Measurements from ENCODE around the gene CHPT1. TPM values are rescaled to one million over a fixed set of nuclear protein-coding genes. Genes with fewer than 3 reads are reported as not detected.

CHPT1 gene
- polyA plus RNA-seq, 1 of the 3 experiments (the other 2 are of a cell fraction), result 12.0 TPM

DNA sequence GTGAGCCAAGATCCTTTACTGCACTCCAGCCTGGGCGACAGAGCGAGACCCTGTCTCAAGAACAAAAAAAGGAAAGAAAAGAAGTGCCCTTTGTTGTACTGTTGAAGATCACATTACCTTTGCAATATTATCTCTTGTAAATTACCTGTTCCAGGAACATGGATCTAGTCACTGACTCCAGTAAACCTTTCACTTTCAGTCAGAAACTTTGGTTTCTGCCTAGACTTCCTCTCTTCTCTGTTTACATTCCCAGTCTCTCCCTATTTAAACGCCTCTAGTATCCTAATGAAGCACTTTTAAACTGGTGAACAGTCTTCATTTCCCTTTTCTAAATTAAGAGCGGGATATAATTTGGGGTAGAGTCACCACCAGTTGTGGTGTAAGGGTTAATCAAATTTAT lies 12.8 kb downstream of the CHPT1 start:
- H3K9me3 ChIP-seq, result no peaks in the 10 kb centered on the region
- no peak overlapping the region for H3K4me3 ChIP-seq (ENCODE audit: low read depth in 2 of 2, low read length in 1 of 2)
- ChIA-PET POLR2A (no interaction called here), CTCF (no interaction called here)
- H3K27me3 ChIP-seq (ENCODE audit: insufficient read depth), result no peaks in the 10 kb centered on the region
- H4K20me1 ChIP-seq (ENCODE audit: insufficient read depth), result no peaks in the 10 kb centered on the region
- H3K9ac ChIP-seq, result no peak overlapping the region
- WGBS (ENCODE audit: low lambda C conversion rate), result 92% methylated on average over 4 of the region's 4 CpGs
- 0 out of 2 replicates have a peak, but pooled peaks cover 4% of the 10 kb centered on the region for H3K79me2 ChIP-seq (ENCODE audit: insufficient read depth)
- no peaks in the 10 kb centered on the region for H3K9me2 ChIP-seq
- no peak overlapping the region for H3K27ac ChIP-seq (ENCODE audit: low read depth in 2 of 2, low read length in 1 of 2)
- H3K36me3 ChIP-seq (replicated peaks in 1 of 2; ENCODE audit: control insufficient read depth in 1 of 2, insufficient read depth in 2 of 2, low read length in 1 of 2), result no peaks in the 10 kb centered on the region
- H3K4me2 ChIP-seq, result no peak overlapping the region
- H2AFZ ChIP-seq (ENCODE audit: low read depth), result no peak overlapping the region
- TF ChIP-seq TCF12 (IDR thresholded peaks at IDR 0.05) (no peak), SMC3 (IDR thresholded peaks at IDR 0.05; ENCODE audit: low read depth, low read length) (no peak), MEF2A (IDR thresholded peaks at IDR 0.05; ENCODE audit: borderline replicate concordance, low read depth) (no peak), JUND (IDR thresholded peaks at IDR 0.05) (no peak), NRF1 (IDR thresholded peaks at IDR 0.05; ENCODE audit: low read depth, low read length) (no peak), RFX5 (IDR thresholded peaks at IDR 0.05; ENCODE audit: low read length) (no peak), TEAD4 (IDR thresholded peaks at IDR 0.05; ENCODE audit: borderline replicate concordance, insufficient read depth) (no peak), POLR2AphosphoS5 (IDR thresholded peaks at IDR 0.05; ENCODE audit: low read depth, low read length) (no peak)
- TF ChIP-seq, protein P1, sequence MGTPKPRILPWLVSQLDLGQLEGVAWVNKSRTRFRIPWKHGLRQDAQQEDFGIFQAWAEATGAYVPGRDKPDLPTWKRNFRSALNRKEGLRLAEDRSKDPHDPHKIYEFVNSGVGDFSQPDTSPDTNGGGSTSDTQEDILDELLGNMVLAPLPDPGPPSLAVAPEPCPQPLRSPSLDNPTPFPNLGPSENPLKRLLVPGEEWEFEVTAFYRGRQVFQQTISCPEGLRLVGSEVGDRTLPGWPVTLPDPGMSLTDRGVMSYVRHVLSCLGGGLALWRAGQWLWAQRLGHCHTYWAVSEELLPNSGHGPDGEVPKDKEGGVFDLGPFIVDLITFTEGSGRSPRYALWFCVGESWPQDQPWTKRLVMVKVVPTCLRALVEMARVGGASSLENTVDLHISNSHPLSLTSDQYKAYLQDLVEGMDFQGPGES (IDR thresholded peaks at IDR 0.05; ENCODE audit: low read depth, low read length), result no peak
- TF ChIP-seq, protein P2, sequence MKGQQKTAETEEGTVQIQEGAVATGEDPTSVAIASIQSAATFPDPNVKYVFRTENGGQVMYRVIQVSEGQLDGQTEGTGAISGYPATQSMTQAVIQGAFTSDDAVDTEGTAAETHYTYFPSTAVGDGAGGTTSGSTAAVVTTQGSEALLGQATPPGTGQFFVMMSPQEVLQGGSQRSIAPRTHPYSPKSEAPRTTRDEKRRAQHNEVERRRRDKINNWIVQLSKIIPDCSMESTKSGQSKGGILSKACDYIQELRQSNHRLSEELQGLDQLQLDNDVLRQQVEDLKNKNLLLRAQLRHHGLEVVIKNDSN (IDR thresholded peaks at IDR 0.05; ENCODE audit: borderline replicate concordance, low read depth), result no peak
- TF ChIP-seq, protein P3, sequence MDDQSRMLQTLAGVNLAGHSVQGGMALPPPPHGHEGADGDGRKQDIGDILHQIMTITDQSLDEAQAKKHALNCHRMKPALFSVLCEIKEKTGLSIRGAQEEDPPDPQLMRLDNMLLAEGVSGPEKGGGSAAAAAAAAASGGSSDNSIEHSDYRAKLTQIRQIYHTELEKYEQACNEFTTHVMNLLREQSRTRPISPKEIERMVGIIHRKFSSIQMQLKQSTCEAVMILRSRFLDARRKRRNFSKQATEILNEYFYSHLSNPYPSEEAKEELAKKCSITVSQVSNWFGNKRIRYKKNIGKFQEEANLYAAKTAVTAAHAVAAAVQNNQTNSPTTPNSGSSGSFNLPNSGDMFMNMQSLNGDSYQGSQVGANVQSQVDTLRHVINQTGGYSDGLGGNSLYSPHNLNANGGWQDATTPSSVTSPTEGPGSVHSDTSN (IDR thresholded peaks at IDR 0.05), result no peak
- DNase-seq, result no peak
- H3F3A ChIP-seq (replicated peaks; ENCODE audit: insufficient read depth), result no peaks in the 10 kb centered on the region
- peaks cover 0 to 3% of the 10 kb centered on the region in 2 experiments; a peak in 1 of 4 replicates for H3K4me1 ChIP-seq (ENCODE audit: control insufficient read depth in 1 of 2, insufficient read depth in 2 of 2, low read depth in 1 of 2, low read length in 1 of 2)

DNA sequence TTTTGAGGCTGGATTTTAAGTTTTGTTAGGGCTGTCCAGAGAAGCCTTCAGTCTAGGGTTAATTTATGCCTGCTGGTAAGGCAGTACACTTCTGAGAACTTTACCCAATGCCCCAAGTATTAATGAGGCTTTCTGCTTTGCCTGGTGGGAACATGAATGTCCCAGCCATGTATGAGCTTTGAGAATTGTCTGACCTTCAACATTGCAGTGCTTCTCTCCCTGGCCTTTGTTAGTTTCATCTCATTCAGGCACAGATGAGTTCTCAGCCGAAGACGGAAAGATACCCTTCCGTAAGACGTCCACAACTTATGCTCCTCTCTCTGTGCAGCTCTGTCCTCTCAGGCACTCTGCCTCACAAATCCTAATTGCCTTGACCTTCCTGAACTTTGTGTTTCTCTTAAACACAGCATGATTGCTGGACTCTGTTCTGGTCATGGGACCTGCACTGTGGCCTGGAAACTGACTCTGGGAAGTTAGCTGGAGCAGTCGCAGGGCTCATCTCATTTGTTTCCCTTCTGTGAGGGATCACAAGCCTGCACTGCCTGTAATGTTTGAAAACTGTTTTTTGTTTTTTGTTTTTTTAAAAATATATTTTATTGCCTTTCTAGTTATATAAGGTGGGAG lies 15.7 kb downstream of the CHPT1 start:
- TF ChIP-seq, protein P4, sequence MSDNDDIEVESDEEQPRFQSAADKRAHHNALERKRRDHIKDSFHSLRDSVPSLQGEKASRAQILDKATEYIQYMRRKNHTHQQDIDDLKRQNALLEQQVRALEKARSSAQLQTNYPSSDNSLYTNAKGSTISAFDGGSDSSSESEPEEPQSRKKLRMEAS (IDR thresholded peaks at IDR 0.05; ENCODE audit: low read depth), result no peak
- TF ChIP-seq MEF2A (IDR thresholded peaks at IDR 0.05; ENCODE audit: borderline replicate concordance, low read depth) (no peak), RFX5 (IDR thresholded peaks at IDR 0.05; ENCODE audit: low read length) (no peak), FOXM1 (IDR thresholded peaks at IDR 0.05; ENCODE audit: low read depth) (no peak), ELF1 (IDR thresholded peaks at IDR 0.05) (no peak), RXRA (IDR thresholded peaks at IDR 0.05; ENCODE audit: borderline replicate concordance, low read depth) (no peak)
- TF ChIP-seq, protein P5, sequence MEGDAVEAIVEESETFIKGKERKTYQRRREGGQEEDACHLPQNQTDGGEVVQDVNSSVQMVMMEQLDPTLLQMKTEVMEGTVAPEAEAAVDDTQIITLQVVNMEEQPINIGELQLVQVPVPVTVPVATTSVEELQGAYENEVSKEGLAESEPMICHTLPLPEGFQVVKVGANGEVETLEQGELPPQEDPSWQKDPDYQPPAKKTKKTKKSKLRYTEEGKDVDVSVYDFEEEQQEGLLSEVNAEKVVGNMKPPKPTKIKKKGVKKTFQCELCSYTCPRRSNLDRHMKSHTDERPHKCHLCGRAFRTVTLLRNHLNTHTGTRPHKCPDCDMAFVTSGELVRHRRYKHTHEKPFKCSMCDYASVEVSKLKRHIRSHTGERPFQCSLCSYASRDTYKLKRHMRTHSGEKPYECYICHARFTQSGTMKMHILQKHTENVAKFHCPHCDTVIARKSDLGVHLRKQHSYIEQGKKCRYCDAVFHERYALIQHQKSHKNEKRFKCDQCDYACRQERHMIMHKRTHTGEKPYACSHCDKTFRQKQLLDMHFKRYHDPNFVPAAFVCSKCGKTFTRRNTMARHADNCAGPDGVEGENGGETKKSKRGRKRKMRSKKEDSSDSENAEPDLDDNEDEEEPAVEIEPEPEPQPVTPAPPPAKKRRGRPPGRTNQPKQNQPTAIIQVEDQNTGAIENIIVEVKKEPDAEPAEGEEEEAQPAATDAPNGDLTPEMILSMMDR (IDR thresholded peaks at IDR 0.05), result no peak
- Histone ChIP-seq H3K27ac (ENCODE audit: low read depth in 2 of 2, low read length in 1 of 2) (no peak overlapping the region), H3K27me3 (ENCODE audit: insufficient read depth) (no peaks in the 10 kb centered on the region), H3K9me3 (no peaks in the 10 kb centered on the region), H2AFZ (ENCODE audit: low read depth) (no peak overlapping the region), H3K4me1 (ENCODE audit: control insufficient read depth in 1 of 2, insufficient read depth in 2 of 2, low read depth in 1 of 2, low read length in 1 of 2) (peaks cover 0 to 3% of the 10 kb centered on the region in 2 experiments; a peak in 1 of 4 replicates), H3K79me2 (ENCODE audit: insufficient read depth) (0 out of 2 replicates have a peak, but pooled peaks cover 4% of the 10 kb centered on the region), H4K20me1 (ENCODE audit: insufficient read depth) (no peaks in the 10 kb centered on the region), H3K4me3 (ENCODE audit: low read depth in 2 of 2, low read length in 1 of 2) (no peak overlapping the region), H3K9me2 (no peaks in the 10 kb centered on the region), H3K9ac (no peak overlapping the region), H3K36me3 (replicated peaks in 1 of 2; ENCODE audit: control insufficient read depth in 1 of 2, insufficient read depth in 2 of 2, low read length in 1 of 2) (peaks cover 0 to 3% of the 10 kb centered on the region in 2 experiments), H3F3A (replicated peaks; ENCODE audit: insufficient read depth) (no peaks in the 10 kb centered on the region), H3K4me2 (no peak overlapping the region)
- ChIA-PET POLR2A (no interaction called here), CTCF (no interaction called here)
- DNase-seq, result no peak
- 98% methylated on average over 5 of the region's 5 CpGs for WGBS (ENCODE audit: low lambda C conversion rate)

Data from SK-N-SH (cell line).